ENCODE measurements around the gene ADCY5.

GRCh38 chr3:123464211-123464610 lies 15.3 kb upstream of the ADCY5 start:
- TF ChIP-seq CTCF (IDR thresholded peaks at IDR 0.05) (no peak), POLR2A (IDR thresholded peaks at IDR 0.05) (no peak)

Measured in Peyer's patch (tissue), 4 donors.